ENCODE data around the gene TRIM40.

- no peak for TF ChIP-seq CTCF (IDR thresholded peaks at IDR 0.05)
- TF ChIP-seq POLR2AphosphoS5 (IDR thresholded peaks at IDR 0.05) = no peak
- no peak for TF ChIP-seq POLR2A (IDR thresholded peaks at IDR 0.05)
- no peak for TF ChIP-seq EP300 (IDR thresholded peaks at IDR 0.05)
Measured at GRCh38 chr6:30149234-30149633, 13.3 kb downstream of the TRIM40 start.
